ENCODE measurements around the gene FAT3. TPM values are rescaled to one million over a fixed set of nuclear protein-coding genes. Genes with fewer than 3 reads are reported as not detected.
A peak's percentile ranks its signal among the peaks of the same experiment; 100 is the strongest.

The FAT3 gene
- total and polyA plus RNA-seq, 2 donors from 2014 or later, result 0.09 to 2.6 TPM

DNA sequence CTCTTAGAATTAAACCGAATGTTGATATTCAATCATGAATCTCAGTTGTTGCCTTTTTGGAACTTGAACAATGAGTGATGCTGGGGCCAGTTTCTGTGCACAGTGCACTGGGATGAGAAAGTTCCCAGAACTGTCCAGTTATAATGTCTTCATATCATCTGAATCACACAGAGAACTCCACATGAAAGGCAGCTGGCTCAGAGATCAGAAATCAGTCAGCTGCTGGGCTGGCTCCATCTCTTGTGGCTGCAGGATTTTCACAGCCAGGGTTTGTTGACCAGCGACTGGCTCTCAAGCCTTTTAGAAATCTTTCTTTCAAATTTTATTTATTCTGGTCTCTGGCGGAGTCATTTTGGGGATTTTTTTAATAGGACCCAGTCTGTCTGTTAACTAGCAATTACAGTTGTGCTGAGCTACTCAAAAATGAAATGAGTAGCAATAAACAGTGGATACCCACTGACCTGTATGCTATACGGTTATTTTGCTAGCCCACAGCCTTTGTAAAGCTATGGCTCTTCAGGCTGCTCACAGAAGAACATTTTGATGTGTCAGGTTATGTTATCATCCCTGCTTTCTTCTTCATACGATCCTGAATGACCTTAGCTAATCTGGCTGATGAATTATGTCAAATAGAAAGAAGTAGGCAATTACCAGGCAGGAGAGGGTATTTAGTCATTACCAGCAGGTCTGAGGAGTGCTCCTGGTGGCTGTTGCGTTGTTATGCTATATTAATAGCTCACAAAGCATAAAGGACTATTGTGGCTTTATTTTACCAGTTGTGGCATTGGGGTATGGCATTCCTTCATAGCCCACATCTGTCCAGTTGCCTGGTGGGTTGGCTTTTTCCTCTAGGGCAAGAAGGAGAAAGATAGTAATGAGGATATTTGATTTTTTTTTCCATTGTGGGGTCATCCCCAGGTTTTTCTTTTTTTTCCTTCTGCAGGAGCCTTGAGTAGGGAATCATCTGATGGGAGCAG, 3.6 kb downstream of the FAT3 start:
- intact Hi-C loops (cut with DNase I), result no loop called here
- Histone ChIP-seq H3K27me3 (ENCODE audit: control insufficient read depth, insufficient read depth, low read length) (no peaks in the 10 kb centered on the region), H3K9me3 (ENCODE audit: control insufficient read depth in 2 of 3, insufficient read depth in 1 of 3, low read length in 3 of 3) (no peaks in the 10 kb centered on the region), H3K9ac (ENCODE audit: low read length in 3 of 3) (no peak overlapping the region), H3K27ac (ENCODE audit: low read depth in 2 of 2, low read length in 2 of 2) (no peak overlapping the region), H3K36me3 (ENCODE audit: control insufficient read depth in 2 of 3, insufficient read depth in 3 of 3, low read length in 3 of 3) (no peaks in the 10 kb centered on the region), H3K4me3 (ENCODE audit: low read length in 3 of 3) (no peak overlapping the region), H3K4me1 (ENCODE audit: control insufficient read depth in 2 of 3, insufficient read depth in 2 of 3, low read depth in 1 of 3, low read length in 3 of 3) (peaks cover 0 to 3% (median 0%) of the 10 kb centered on the region in 3 donors)
- TF ChIP-seq, protein P1, sequence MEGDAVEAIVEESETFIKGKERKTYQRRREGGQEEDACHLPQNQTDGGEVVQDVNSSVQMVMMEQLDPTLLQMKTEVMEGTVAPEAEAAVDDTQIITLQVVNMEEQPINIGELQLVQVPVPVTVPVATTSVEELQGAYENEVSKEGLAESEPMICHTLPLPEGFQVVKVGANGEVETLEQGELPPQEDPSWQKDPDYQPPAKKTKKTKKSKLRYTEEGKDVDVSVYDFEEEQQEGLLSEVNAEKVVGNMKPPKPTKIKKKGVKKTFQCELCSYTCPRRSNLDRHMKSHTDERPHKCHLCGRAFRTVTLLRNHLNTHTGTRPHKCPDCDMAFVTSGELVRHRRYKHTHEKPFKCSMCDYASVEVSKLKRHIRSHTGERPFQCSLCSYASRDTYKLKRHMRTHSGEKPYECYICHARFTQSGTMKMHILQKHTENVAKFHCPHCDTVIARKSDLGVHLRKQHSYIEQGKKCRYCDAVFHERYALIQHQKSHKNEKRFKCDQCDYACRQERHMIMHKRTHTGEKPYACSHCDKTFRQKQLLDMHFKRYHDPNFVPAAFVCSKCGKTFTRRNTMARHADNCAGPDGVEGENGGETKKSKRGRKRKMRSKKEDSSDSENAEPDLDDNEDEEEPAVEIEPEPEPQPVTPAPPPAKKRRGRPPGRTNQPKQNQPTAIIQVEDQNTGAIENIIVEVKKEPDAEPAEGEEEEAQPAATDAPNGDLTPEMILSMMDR (IDR thresholded peaks at IDR 0.05; ENCODE audit: borderline replicate concordance, extremely low read depth, insufficient read depth), result no peak
- DNase-seq (peak in 3 of 5 donors; percentile 18 to 66 (median 19)), FAIRE-seq (no peak)

DNA sequence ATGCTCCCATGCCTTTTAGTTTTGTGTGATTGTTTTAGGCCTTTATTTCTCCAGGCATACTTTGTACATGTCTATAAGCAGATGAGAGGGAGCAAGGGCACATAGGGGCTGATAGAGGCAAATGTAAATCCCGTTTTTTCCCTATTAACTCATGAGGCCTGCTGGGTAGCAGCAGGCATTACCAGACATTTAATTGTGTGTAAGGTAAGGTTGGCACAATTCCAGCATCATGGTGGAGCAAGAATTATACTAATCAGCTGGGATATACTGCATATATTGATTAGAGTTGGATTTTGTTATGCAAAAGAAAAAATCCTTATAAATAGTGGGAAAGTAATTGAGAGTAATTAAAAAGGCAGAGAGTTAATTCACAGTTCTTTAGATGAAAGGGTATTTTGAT, 12.2 kb downstream of the FAT3 start:
- H3K9me3 ChIP-seq (ENCODE audit: control insufficient read depth in 2 of 3, insufficient read depth in 1 of 3, low read length in 3 of 3), result no peaks in the 10 kb centered on the region
- no peaks in the 10 kb centered on the region for H3K36me3 ChIP-seq (ENCODE audit: control insufficient read depth in 2 of 3, insufficient read depth in 3 of 3, low read length in 3 of 3)
- no peaks in the 10 kb centered on the region for H3K27me3 ChIP-seq (ENCODE audit: control insufficient read depth, insufficient read depth, low read length)
- no peak overlapping the region for H3K4me3 ChIP-seq (ENCODE audit: low read length in 3 of 3)
- no peak overlapping the region for H3K9ac ChIP-seq (ENCODE audit: low read length in 3 of 3)
- TF ChIP-seq, protein P1 (IDR thresholded peaks at IDR 0.05; ENCODE audit: borderline replicate concordance, extremely low read depth, insufficient read depth), result no peak
- FAIRE-seq (no peak), DNase-seq (no peak)
- no peaks in the 10 kb centered on the region for H3K4me1 ChIP-seq (ENCODE audit: control insufficient read depth in 2 of 3, insufficient read depth in 2 of 3, low read depth in 1 of 3, low read length in 3 of 3)
- intact Hi-C loops (cut with DNase I), result no loop called here
- no peak overlapping the region for H3K27ac ChIP-seq (ENCODE audit: low read depth in 2 of 2, low read length in 2 of 2)

DNA sequence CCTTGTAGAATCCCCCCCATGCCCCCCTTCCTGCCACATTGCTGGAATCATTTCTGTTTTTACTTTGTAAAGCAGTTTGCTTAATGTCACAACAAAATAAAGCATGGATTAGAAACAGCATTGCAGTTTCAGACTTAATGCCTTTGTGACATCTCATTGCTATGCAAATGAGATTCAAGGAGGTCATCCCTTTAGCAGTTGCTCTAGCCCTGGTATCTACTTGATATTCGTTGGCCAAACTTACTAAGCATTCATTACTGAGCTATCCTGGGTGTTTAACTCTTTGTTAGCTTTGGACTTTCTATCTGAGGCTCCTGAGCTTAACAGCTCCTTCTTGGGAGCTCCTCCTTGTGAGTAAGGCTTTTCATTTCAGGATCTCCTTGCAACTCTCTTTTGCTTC, 16.3 kb downstream of the FAT3 start:
- no peak for FAIRE-seq
- intact Hi-C loops (cut with DNase I), result no loop called here

More for the DNA sequence above, 16.3 kb downstream of the FAT3 start:
- Histone ChIP-seq H3K9ac (ENCODE audit: low read length in 3 of 3) (no peak overlapping the region), H3K4me1 (ENCODE audit: control insufficient read depth in 2 of 3, insufficient read depth in 2 of 3, low read depth in 1 of 3, low read length in 3 of 3) (no peaks in the 10 kb centered on the region), H3K9me3 (ENCODE audit: control insufficient read depth in 2 of 3, insufficient read depth in 1 of 3, low read length in 3 of 3) (no peaks in the 10 kb centered on the region), H3K36me3 (ENCODE audit: control insufficient read depth in 2 of 3, insufficient read depth in 3 of 3, low read length in 3 of 3) (no peaks in the 10 kb centered on the region), H3K27me3 (ENCODE audit: control insufficient read depth, insufficient read depth, low read length) (no peaks in the 10 kb centered on the region), H3K27ac (ENCODE audit: low read depth in 2 of 2, low read length in 2 of 2) (no peak overlapping the region), H3K4me3 (ENCODE audit: low read length in 3 of 3) (no peak overlapping the region)
- TF ChIP-seq, protein P1 (IDR thresholded peaks at IDR 0.05; ENCODE audit: borderline replicate concordance, extremely low read depth, insufficient read depth), result no peak
- peak in 1 of 5 donors; percentile 19 for DNase-seq
